ENCODE results near the gene GAGE12J. TPM values are rescaled to one million over a fixed set of nuclear protein-coding genes. Genes with fewer than 3 reads are reported as not detected.
"Not testable (repeated sequence)": the region's sequence is repeated elsewhere in the genome, so short reads cannot be mapped to it uniquely, and the experiment has no call there.

The GAGE12J gene
- total and polyA plus RNA-seq, 2 donors (not counting 1 experiment from before 2014, with no cell fraction given) = not detected

- Histone ChIP-seq H3K4me3 (ENCODE audit: control extremely low read depth in 1 of 5, extremely low read depth in 1 of 5, insufficient read depth in 1 of 5, low read depth in 2 of 5, low read length in 4 of 5) (no peak overlapping the region), H3K27me3 (replicated peaks in 1 of 4; ENCODE audit: control extremely low read depth in 1 of 4, control insufficient read depth in 3 of 4, insufficient read depth in 4 of 4, low read length in 3 of 4) (no peaks in the 10 kb centered on the region), H3K79me2 (ENCODE audit: control insufficient read depth, insufficient read depth, low read length) (no peaks in the 10 kb centered on the region), H4K20me1 (ENCODE audit: control insufficient read depth, insufficient read depth, low read length, poor library complexity, severe bottlenecking) (no peaks in the 10 kb centered on the region), H3K4me2 (replicated peaks; ENCODE audit: low read depth, low read length, poor library complexity, severe bottlenecking) (no peak overlapping the region), H3K9me3 (ENCODE audit: control extremely low read depth in 1 of 3, control insufficient read depth in 2 of 3, insufficient read depth in 1 of 3, low read length in 2 of 3) (no peaks in the 10 kb centered on the region), H3K36me3 (replicated peaks in 1 of 2; ENCODE audit: control extremely low read depth in 1 of 2, control insufficient read depth in 1 of 2, extremely low read depth in 1 of 2, insufficient read depth in 2 of 2, low read length in 1 of 2) (no peaks in the 10 kb centered on the region), H2AFZ (ENCODE audit: insufficient read depth, low read depth, low read length, poor library complexity, severe bottlenecking) (no peak overlapping the region), H3K9ac (ENCODE audit: low read length) (no peak overlapping the region), H3K27ac (ENCODE audit: low read length in 2 of 2) (no peak overlapping the region), H3K4me1 (ENCODE audit: control insufficient read depth in 2 of 2, insufficient read depth in 2 of 2, low read length in 2 of 2) (no peaks in the 10 kb centered on the region)
- ChIA-PET POLR2A (no interaction called here), CTCF (no interaction called here)
- Mint-ChIP-seq H3K4me1 (no peaks in the 10 kb centered on the region), H3K9me3 (ENCODE audit: insufficient read depth) (no peaks in the 10 kb centered on the region), H3K27me3 (no peaks in the 10 kb centered on the region), H3K27ac (no peak overlapping the region), H3K4me3 (no peak overlapping the region)
- TF ChIP-seq CTCF (IDR thresholded peaks at IDR 0.05) = no peak
- ATAC-seq (ENCODE audit: low read depth) (no peak), DNase-seq (no peak)
- intact Hi-C loops (cut with micrococcal nuclease) = no loop called here
- WGBS (ENCODE audit: insufficient coverage) = 40% methylated on average over 1 of the region's 4 CpGs
Observed at GRCh38 chrX:49316085-49316484, 5.8 kb upstream of the GAGE12J start.

GRCh38 chrX:49322266-49322665 lies 429 bp downstream of the GAGE12J start:
- CTCF ChIA-PET; intact Hi-C loops (cut with micrococcal nuclease); H3K9me3 Mint-ChIP-seq (ENCODE audit: insufficient read depth); H3K4me3 Mint-ChIP-seq; H3K4me1 ChIP-seq (ENCODE audit: control insufficient read depth in 2 of 2, insufficient read depth in 2 of 2, low read length in 2 of 2); H3K9me3 ChIP-seq (ENCODE audit: control extremely low read depth in 1 of 3, control insufficient read depth in 2 of 3, insufficient read depth in 1 of 3, low read length in 2 of 3); POLR2A ChIA-PET; H3K4me3 ChIP-seq (ENCODE audit: control extremely low read depth in 1 of 5, extremely low read depth in 1 of 5, insufficient read depth in 1 of 5, low read depth in 2 of 5, low read length in 4 of 5); H3K9ac ChIP-seq (ENCODE audit: low read length); DNase-seq; H3K79me2 ChIP-seq (ENCODE audit: control insufficient read depth, insufficient read depth, low read length); H3K27me3 Mint-ChIP-seq; H3K27ac ChIP-seq (ENCODE audit: low read length in 2 of 2); H3K27ac Mint-ChIP-seq; H3K36me3 ChIP-seq (replicated peaks in 1 of 2; ENCODE audit: control extremely low read depth in 1 of 2, control insufficient read depth in 1 of 2, extremely low read depth in 1 of 2, insufficient read depth in 2 of 2, low read length in 1 of 2); H3K27me3 ChIP-seq (replicated peaks in 1 of 4; ENCODE audit: control extremely low read depth in 1 of 4, control insufficient read depth in 3 of 4, insufficient read depth in 4 of 4, low read length in 3 of 4); H2AFZ ChIP-seq (ENCODE audit: insufficient read depth, low read depth, low read length, poor library complexity, severe bottlenecking); H3K4me1 Mint-ChIP-seq; H4K20me1 ChIP-seq (ENCODE audit: control insufficient read depth, insufficient read depth, low read length, poor library complexity, severe bottlenecking); H3K4me2 ChIP-seq (replicated peaks; ENCODE audit: low read depth, low read length, poor library complexity, severe bottlenecking); ATAC-seq (ENCODE audit: low read depth): not testable (repeated sequence)
- WGBS (ENCODE audit: insufficient coverage) = no CpG with 5 or more reads among the region's 27 CpGs

GRCh38 chrX:49323735-49324134 lies 1.9 kb downstream of the GAGE12J start:
- H3K79me2 ChIP-seq (ENCODE audit: control insufficient read depth, insufficient read depth, low read length); CTCF ChIA-PET; H3K27me3 ChIP-seq (replicated peaks in 1 of 4; ENCODE audit: control extremely low read depth in 1 of 4, control insufficient read depth in 3 of 4, insufficient read depth in 4 of 4, low read length in 3 of 4); POLR2A ChIA-PET; H3K4me1 Mint-ChIP-seq; H3K4me2 ChIP-seq (replicated peaks; ENCODE audit: low read depth, low read length, poor library complexity, severe bottlenecking); H3K4me3 Mint-ChIP-seq; H3K27ac ChIP-seq (ENCODE audit: low read length in 2 of 2); DNase-seq; H3K27me3 Mint-ChIP-seq; intact Hi-C loops (cut with micrococcal nuclease); H3K9me3 ChIP-seq (ENCODE audit: control extremely low read depth in 1 of 3, control insufficient read depth in 2 of 3, insufficient read depth in 1 of 3, low read length in 2 of 3); H4K20me1 ChIP-seq (ENCODE audit: control insufficient read depth, insufficient read depth, low read length, poor library complexity, severe bottlenecking); H3K36me3 ChIP-seq (replicated peaks in 1 of 2; ENCODE audit: control extremely low read depth in 1 of 2, control insufficient read depth in 1 of 2, extremely low read depth in 1 of 2, insufficient read depth in 2 of 2, low read length in 1 of 2); H3K9me3 Mint-ChIP-seq (ENCODE audit: insufficient read depth); H3K27ac Mint-ChIP-seq; H3K4me1 ChIP-seq (ENCODE audit: control insufficient read depth in 2 of 2, insufficient read depth in 2 of 2, low read length in 2 of 2); H2AFZ ChIP-seq (ENCODE audit: insufficient read depth, low read depth, low read length, poor library complexity, severe bottlenecking); ATAC-seq (ENCODE audit: low read depth); H3K9ac ChIP-seq (ENCODE audit: low read length); H3K4me3 ChIP-seq (ENCODE audit: control extremely low read depth in 1 of 5, extremely low read depth in 1 of 5, insufficient read depth in 1 of 5, low read depth in 2 of 5, low read length in 4 of 5): not testable (repeated sequence)
- WGBS (ENCODE audit: insufficient coverage) = no CpG with 5 or more reads among the region's 7 CpGs

- H3K27ac ChIP-seq (ENCODE audit: low read length in 2 of 2); POLR2A ChIA-PET; intact Hi-C loops (cut with micrococcal nuclease); H2AFZ ChIP-seq (ENCODE audit: insufficient read depth, low read depth, low read length, poor library complexity, severe bottlenecking); ATAC-seq (ENCODE audit: low read depth); H3K27me3 ChIP-seq (replicated peaks in 1 of 4; ENCODE audit: control extremely low read depth in 1 of 4, control insufficient read depth in 3 of 4, insufficient read depth in 4 of 4, low read length in 3 of 4); H3K4me1 Mint-ChIP-seq; H3K4me3 ChIP-seq (ENCODE audit: control extremely low read depth in 1 of 5, extremely low read depth in 1 of 5, insufficient read depth in 1 of 5, low read depth in 2 of 5, low read length in 4 of 5); H3K4me3 Mint-ChIP-seq; H3K9me3 ChIP-seq (ENCODE audit: control extremely low read depth in 1 of 3, control insufficient read depth in 2 of 3, insufficient read depth in 1 of 3, low read length in 2 of 3); H3K27ac Mint-ChIP-seq; H4K20me1 ChIP-seq (ENCODE audit: control insufficient read depth, insufficient read depth, low read length, poor library complexity, severe bottlenecking); H3K4me1 ChIP-seq (ENCODE audit: control insufficient read depth in 2 of 2, insufficient read depth in 2 of 2, low read length in 2 of 2); DNase-seq; H3K79me2 ChIP-seq (ENCODE audit: control insufficient read depth, insufficient read depth, low read length); CTCF ChIA-PET; H3K27me3 Mint-ChIP-seq; H3K9ac ChIP-seq (ENCODE audit: low read length); H3K9me3 Mint-ChIP-seq (ENCODE audit: insufficient read depth); H3K36me3 ChIP-seq (replicated peaks in 1 of 2; ENCODE audit: control extremely low read depth in 1 of 2, control insufficient read depth in 1 of 2, extremely low read depth in 1 of 2, insufficient read depth in 2 of 2, low read length in 1 of 2); H3K4me2 ChIP-seq (replicated peaks; ENCODE audit: low read depth, low read length, poor library complexity, severe bottlenecking): not testable (repeated sequence)
- WGBS (ENCODE audit: insufficient coverage) = no CpG with 5 or more reads among the region's 11 CpGs
Observed at GRCh38 chrX:49330421-49330820, 8.6 kb downstream of the GAGE12J start.
